B cell (primary cell): ENCODE data around the gene PRRX1. TPM values are rescaled to one million over a fixed set of nuclear protein-coding genes. Genes with fewer than 3 reads are reported as not detected.

Experiments
- ATAC-seq: fragments of 200-7000 bp; cut with Tn5 transposase; one replicate; pipeline ENCODE4 v1.10.0; 2021; ENCODE audit warnings: low read depth, mild to moderate bottlenecking, moderate number of reproducible peaks, moderate library complexity
- CTCF ChIA-PET: fragments of 350-600 bp; sonication (Branson Sonifier 250); formaldehyde crosslinking; loops from one replicate; lab custom pipeline; 2021; ENCODE audit warnings: antibody characterized with exemption, inconsistent platforms; lab: Charles Lee
- POLR2A ChIA-PET: fragments of 350-600 bp; sonication (Branson Sonifier 250); formaldehyde crosslinking; loops from one replicate; lab custom pipeline; 2021; ENCODE audit warnings: antibody characterized with exemption; lab: Charles Lee
- DNase-seq: peaks from one replicate; pipeline ENCODE4 v3.0.0; 2013
- H2AFZ ChIP-seq: 2 replicates; pipeline ENCODE4 v1.6.1; 2012; ENCODE audit warnings: mild to moderate bottlenecking, low read depth, low read length; ENCODE audit not compliant: insufficient read depth, poor library complexity, severe bottlenecking
- H3K27ac ChIP-seq, 2 donors: 1 replicate in 1 of 2; 2 replicates in 1 of 2; pipeline ENCODE4 v1.5.1; 2012 to 2013; ENCODE audit warnings: low read length in 2 of 2, mild to moderate bottlenecking in 2 of 2, moderate library complexity in 1 of 2
- H3K27me3 ChIP-seq, 4 experiments: fragments of 200-600 bp in 1 of 4; sonication (generic) in 1 of 4; replicated peaks in 1 of 4; 1 replicate in 2 of 4; 2 replicates in 2 of 4; pipeline versions ENCODE4 v1.6.1 to v1.7.0; 2013 to 2016; ENCODE audit warnings: low read length in 3 of 4, mild to moderate bottlenecking in 2 of 4, mixed read lengths in 1 of 4, moderate library complexity in 1 of 4; ENCODE audit not compliant: insufficient read depth in 4 of 4, control insufficient read depth in 3 of 4; ENCODE audit errors: control extremely low read depth in 1 of 4
- H3K36me3 ChIP-seq, 2 experiments: replicated peaks in 1 of 2; 1 replicate in 1 of 2; 2 replicates in 1 of 2; pipeline versions ENCODE4 v1.6.1 to v1.7.1; 2013; ENCODE audit warnings: low read length in 1 of 2; ENCODE audit not compliant: insufficient read depth in 2 of 2, control insufficient read depth in 1 of 2; ENCODE audit errors: control extremely low read depth in 1 of 2, extremely low read depth in 1 of 2
- H3K4me1 ChIP-seq, 2 donors: fragments of 200-600 bp in 1 of 2; sonication (generic) in 1 of 2; 1 replicate in 1 of 2; 2 replicates in 1 of 2; pipeline versions ENCODE4 v1.5.1 to v1.6.1; 2013 to 2017; ENCODE audit warnings: low read length in 2 of 2; ENCODE audit not compliant: control insufficient read depth in 2 of 2, insufficient read depth in 2 of 2
- H3K4me2 ChIP-seq: replicated peaks from 2 replicates; pipeline ENCODE3; 2012; ENCODE audit warnings: mild to moderate bottlenecking, low read depth, low read length; ENCODE audit not compliant: poor library complexity, severe bottlenecking
- H3K4me3 ChIP-seq, 5 experiments: fragments of 200-600 bp in 1 of 5; sonication (generic) in 1 of 5; 1 replicate in 3 of 5; 2 replicates in 2 of 5; pipeline versions ENCODE4 v1.5.1 to v1.7.0; 2011 to 2016; ENCODE audit warnings: low read length in 4 of 5, mild to moderate bottlenecking in 4 of 5, low read depth in 2 of 5, control low read depth in 1 of 5, moderate library complexity in 1 of 5; ENCODE audit not compliant: insufficient read depth in 1 of 5; ENCODE audit errors: control extremely low read depth in 1 of 5, extremely low read depth in 1 of 5
- H3K79me2 ChIP-seq: fragments of 200-600 bp; sonication (generic); one replicate; pipeline ENCODE4 v1.6.0; 2016; ENCODE audit warnings: low read length; ENCODE audit not compliant: control insufficient read depth, insufficient read depth
- H3K9ac ChIP-seq: fragments of 200-600 bp; sonication (generic); 2 replicates; pipeline ENCODE4 v1.6.1; 2017; ENCODE audit warnings: mild to moderate bottlenecking, low read length, moderate library complexity
- H3K9me3 ChIP-seq, 3 donors: one replicate each; pipeline versions ENCODE4 v1.6.1 to v1.7.1; 2013; ENCODE audit warnings: low read length in 2 of 3; ENCODE audit not compliant: control insufficient read depth in 2 of 3, insufficient read depth in 1 of 3; ENCODE audit errors: control extremely low read depth in 1 of 3
- H4K20me1 ChIP-seq: 2 replicates; pipeline ENCODE4 v1.6.0; 2012; ENCODE audit warnings: mild to moderate bottlenecking, low read length; ENCODE audit not compliant: insufficient read depth, control insufficient read depth, poor library complexity, severe bottlenecking
- H3K27ac Mint-ChIP-seq: one replicate; pipeline ENCODE4 v1.8.0; 2021; ENCODE audit warnings: mixed read lengths
- H3K27me3 Mint-ChIP-seq: one replicate; pipeline ENCODE4 v1.8.0; 2021; ENCODE audit warnings: mixed read lengths
- H3K4me1 Mint-ChIP-seq: one replicate; pipeline ENCODE4 v1.8.0; 2021; ENCODE audit warnings: mixed read lengths
- H3K4me3 Mint-ChIP-seq: one replicate; pipeline ENCODE4 v1.8.0; 2021; ENCODE audit warnings: mixed read lengths
- H3K9me3 Mint-ChIP-seq: one replicate; pipeline ENCODE4 v1.8.0; 2022; ENCODE audit warnings: mixed read lengths; ENCODE audit not compliant: insufficient read depth
- CTCF ChIP-seq: fragments of 200-600 bp; IDR thresholded peaks from one replicate; pipeline ENCODE4 v1.8.0; 2022; ENCODE audit warnings: antibody characterized with exemption, mild to moderate bottlenecking
- EZH2 ChIP-seq: IDR thresholded peaks from 2 replicates; pipeline ENCODE4 v1.6.1; 2012; ENCODE audit warnings: borderline replicate concordance, low read depth, mild to moderate bottlenecking, moderate library complexity, low read length; ENCODE audit not compliant: insufficient read depth, poor library complexity, severe bottlenecking
- WGBS: methylation state at CpG from one replicate; pipeline ENCODE4 v1.1.5; 2013; ENCODE audit warnings: missing lambda C conversion rate; ENCODE audit not compliant: insufficient coverage; 5-methylcytosine and 5-hydroxymethylcytosine counted together
- intact Hi-C: fragments of 100-400 bp; cut with micrococcal nuclease; formaldehyde crosslinking; loops from one replicate; pipeline ENCODE4 v1.10.0; 2022
- polyA plus RNA-seq: library from polyadenylated mRNA; depleted of rRNA; stranded (reverse); fragments of >200 nt; gene quantifications from 2 replicates; pipeline ENCODE4 v1.2.3, GENCODE V29; 2012
- total RNA-seq, 2 donors: library from RNA; stranded (reverse); fragments of 120-200 nt in 1 of 2; gene quantifications; 1 replicate in 1 of 2; 2 replicates in 1 of 2; pipeline versions ENCODE4 v1.2.3 to v1.2.4, GENCODE V29; 2013 to 2022

The PRRX1 gene
- total and polyA plus RNA-seq, 2 donors (not counting 1 experiment from before 2014, with no cell fraction given): not detected

- H3K27ac Mint-ChIP-seq: no peak overlapping the region
- POLR2A ChIA-PET: no interaction called here
- H3K4me3 Mint-ChIP-seq: no peak overlapping the region
- no peak for ATAC-seq
- H3K4me2 ChIP-seq: no peak overlapping the region
- intact Hi-C loops: no loop called here
- TF ChIP-seq CTCF (no peak), EZH2 (no peak)
- H3K79me2 ChIP-seq: no peaks in the 10 kb centered on the region
- DNase-seq: no peak
- H3K4me1 Mint-ChIP-seq: no peaks in the 10 kb centered on the region
- H3K27ac ChIP-seq: no peak overlapping the region
- no CpG with 5 or more reads among the region's 3 CpGs for WGBS
- H4K20me1 ChIP-seq: no peaks in the 10 kb centered on the region
- CTCF ChIA-PET: no interaction called here
- no peaks in the 10 kb centered on the region for H3K9me3 ChIP-seq
- H3K9ac ChIP-seq: no peak overlapping the region
- no peaks in the 10 kb centered on the region for H3K36me3 ChIP-seq
- no peaks in the 10 kb centered on the region for H3K27me3 ChIP-seq
- H3K9me3 Mint-ChIP-seq: no peaks in the 10 kb centered on the region
- no peak overlapping the region for H3K4me3 ChIP-seq
- no peaks in the 10 kb centered on the region for H3K4me1 ChIP-seq
- H3K27me3 Mint-ChIP-seq: peaks cover 31% of the 10 kb centered on the region
- no peak overlapping the region for H2AFZ ChIP-seq
These were observed 16.5 kb downstream of the PRRX1 start for GRCh38 chr1:170680428-170680827.

GRCh38 chr1:170682169-170682568 lies 18.2 kb downstream of the PRRX1 start:
- Histone ChIP-seq H3K4me2 (no peak overlapping the region), H3K36me3 (no peaks in the 10 kb centered on the region), H3K4me1 (no peaks in the 10 kb centered on the region), H3K9me3 (no peaks in the 10 kb centered on the region), H4K20me1 (no peaks in the 10 kb centered on the region), H2AFZ (no peak overlapping the region), H3K27ac (no peak overlapping the region), H3K79me2 (no peaks in the 10 kb centered on the region), H3K9ac (no peak overlapping the region), H3K27me3 (peaks cover 0 to 7% (median 0%) of the 10 kb centered on the region in 4 experiments), H3K4me3 (no peak overlapping the region)
- H3K4me1 Mint-ChIP-seq: no peaks in the 10 kb centered on the region
- H3K9me3 Mint-ChIP-seq: no peaks in the 10 kb centered on the region
- intact Hi-C loops: no loop called here
- no CpG with 5 or more reads among the region's 1 CpG for WGBS
- no peak overlapping the region for H3K27ac Mint-ChIP-seq
- TF ChIP-seq EZH2 (no peak), CTCF (no peak)
- ChIA-PET CTCF (no interaction called here), POLR2A (no interaction called here)
- no peak overlapping the region for H3K4me3 Mint-ChIP-seq
- peaks cover 38% of the 10 kb centered on the region for H3K27me3 Mint-ChIP-seq
- DNase-seq: no peak
- no peak for ATAC-seq
